ENCODE results near the gene CYB5R2. TPM values are rescaled to one million over a fixed set of nuclear protein-coding genes. Genes with fewer than 3 reads are reported as not detected.
A peak's percentile ranks its signal among the peaks of the same experiment; 100 is the strongest.

The CYB5R2 gene
- total RNA-seq, 1 donor = 32.0 TPM

GRCh38 chr11:7692426-7692825 is 19.1 kb upstream of the CYB5R2 start:
- no peak for DNase-seq (ENCODE audit: low read depth)
- no peak overlapping the region for H3K4me3 ChIP-seq (ENCODE audit: low read depth, low read length)
- TF ChIP-seq CTCF (IDR thresholded peaks at IDR 0.05; ENCODE audit: insufficient read depth, low read depth, low read length) = no peak

GRCh38 chr11:7691759-7692350 is 18.6 kb upstream of the CYB5R2 start:
- no peak for TF ChIP-seq CTCF (IDR thresholded peaks at IDR 0.05; ENCODE audit: insufficient read depth, low read depth, low read length)
- no peak overlapping the region for H3K4me3 ChIP-seq (ENCODE audit: low read depth, low read length)
- DNase-seq (ENCODE audit: low read depth) = peak; percentile 29

- DNase-seq (ENCODE audit: low read depth) = no peak
- TF ChIP-seq CTCF (IDR thresholded peaks at IDR 0.05; ENCODE audit: insufficient read depth, low read depth, low read length) = no peak
- H3K4me3 ChIP-seq (ENCODE audit: low read depth, low read length) = no peak overlapping the region
Measured at GRCh38 chr11:7690648-7691047, 17.3 kb upstream of the CYB5R2 start.

GRCh38 chr11:7689239-7689638 is 15.9 kb upstream of the CYB5R2 start:
- H3K4me3 ChIP-seq (ENCODE audit: low read depth, low read length) = no peak overlapping the region
- no peak for DNase-seq (ENCODE audit: low read depth)
- no peak for TF ChIP-seq CTCF (IDR thresholded peaks at IDR 0.05; ENCODE audit: insufficient read depth, low read depth, low read length)

- DNase-seq (ENCODE audit: low read depth) = peak; percentile 48
- peak; percentile 87 for TF ChIP-seq CTCF (IDR thresholded peaks at IDR 0.05; ENCODE audit: insufficient read depth, low read depth, low read length)
- H3K4me3 ChIP-seq (ENCODE audit: low read depth, low read length) = no peak overlapping the region
Measured at GRCh38 chr11:7688238-7688826, 15.0 kb upstream of the CYB5R2 start.

- TF ChIP-seq CTCF (IDR thresholded peaks at IDR 0.05; ENCODE audit: insufficient read depth, low read depth, low read length) = no peak
- H3K4me3 ChIP-seq (ENCODE audit: low read depth, low read length) = no peak overlapping the region
- no peak for DNase-seq (ENCODE audit: low read depth)
Measured at GRCh38 chr11:7687386-7687785, 14.1 kb upstream of the CYB5R2 start.

GRCh38 chr11:7686761-7687160 is 13.5 kb upstream of the CYB5R2 start:
- no peak for DNase-seq (ENCODE audit: low read depth)
- TF ChIP-seq CTCF (IDR thresholded peaks at IDR 0.05; ENCODE audit: insufficient read depth, low read depth, low read length) = no peak

More at GRCh38 chr11:7686761-7687160, 13.5 kb upstream of the CYB5R2 start:
- no peak overlapping the region for H3K4me3 ChIP-seq (ENCODE audit: low read depth, low read length)
